CD14-positive monocyte (primary cell): ENCODE measurements around the gene LRPAP1. TPM values are rescaled to one million over a fixed set of nuclear protein-coding genes. Genes with fewer than 3 reads are reported as not detected.

Experiments
- DNase-seq, 3 donors: peaks; one replicate each; pipeline ENCODE4 v3.0.0-alpha.2; 2011 to 2022
- H2AFZ ChIP-seq: 2 replicates; pipeline ENCODE4 v1.6.0; 2012; ENCODE audit warnings: mild to moderate bottlenecking, low read depth, low read length, inconsistent platforms; ENCODE audit not compliant: insufficient read depth, poor library complexity, severe bottlenecking
- H3K27ac ChIP-seq, 2 donors: 1 replicate in 1 of 2; 2 replicates in 1 of 2; pipeline ENCODE4 v1.5.1; 2012 to 2013; ENCODE audit warnings: low read length in 2 of 2, control low read depth in 1 of 2, inconsistent platforms in 1 of 2, low read depth in 1 of 2, mild to moderate bottlenecking in 1 of 2
- H3K27me3 ChIP-seq, 2 donors: one replicate each; pipeline versions ENCODE4 v1.6.0 to v1.6.1; 2011 to 2013; ENCODE audit warnings: low read length in 2 of 2; ENCODE audit not compliant: control insufficient read depth in 2 of 2, insufficient read depth in 2 of 2
- H3K36me3 ChIP-seq, 2 donors: replicated peaks in 1 of 2; 1 replicate in 1 of 2; 2 replicates in 1 of 2; pipeline versions ENCODE4 v1.5.1 to v1.6.1; 2012 to 2013; ENCODE audit warnings: low read length in 2 of 2, control low read depth in 1 of 2, inconsistent platforms in 1 of 2, mild to moderate bottlenecking in 1 of 2; ENCODE audit not compliant: insufficient read depth in 2 of 2, control insufficient read depth in 1 of 2
- H3K4me1 ChIP-seq, 2 donors: 1 replicate in 1 of 2; 2 replicates in 1 of 2; pipeline versions ENCODE4 v1.5.1 to v1.6.1; 2012 to 2013; ENCODE audit warnings: low read length in 2 of 2, control low read depth in 1 of 2, inconsistent platforms in 1 of 2, mild to moderate bottlenecking in 1 of 2, moderate library complexity in 1 of 2; ENCODE audit not compliant: insufficient read depth in 2 of 2, control insufficient read depth in 1 of 2
- H3K4me2 ChIP-seq: replicated peaks from 2 replicates; pipeline ENCODE3; 2012; ENCODE audit warnings: low read length, moderate library complexity, mild to moderate bottlenecking; ENCODE audit not compliant: poor library complexity, severe bottlenecking; ENCODE audit errors: extremely low read depth
- H3K4me3 ChIP-seq, 3 experiments: fragments of 200-600 bp in 1 of 3; sonication (generic) in 1 of 3; replicated peaks in 1 of 3; 1 replicate in 2 of 3; 2 replicates in 1 of 3; pipeline ENCODE4 v1.5.1; 2011 to 2013; ENCODE audit warnings: low read length in 3 of 3, mild to moderate bottlenecking in 3 of 3, control low read depth in 2 of 3, low read depth in 2 of 3, inconsistent platforms in 1 of 3, moderate library complexity in 1 of 3
- H3K79me2 ChIP-seq: 2 replicates; pipeline ENCODE4 v1.6.0; 2012; ENCODE audit warnings: mild to moderate bottlenecking, control low read depth, inconsistent platforms, low read length, moderate library complexity; ENCODE audit not compliant: insufficient read depth
- H3K9ac ChIP-seq: 2 replicates; pipeline ENCODE4 v1.6.0; 2017; ENCODE audit warnings: low read length, mild to moderate bottlenecking; ENCODE audit not compliant: insufficient read depth, poor library complexity, severe bottlenecking
- H3K9me3 ChIP-seq, 2 donors: replicated peaks in 1 of 2; 1 replicate in 1 of 2; 2 replicates in 1 of 2; pipeline versions ENCODE4 v1.5.1 to v1.6.1; 2012 to 2013; ENCODE audit warnings: low read length in 2 of 2, control low read depth in 1 of 2; ENCODE audit not compliant: control insufficient read depth in 1 of 2, insufficient read depth in 1 of 2
- H4K20me1 ChIP-seq: 2 replicates; pipeline ENCODE4 v1.6.0; 2012; ENCODE audit warnings: mild to moderate bottlenecking, low read length, control low read depth, moderate library complexity; ENCODE audit not compliant: insufficient read depth
- H3K27ac Mint-ChIP-seq, 7 donors: one replicate each; pipeline ENCODE4 v1.8.0; 2020; ENCODE audit warnings: mild to moderate bottlenecking in 7 of 7, mixed read lengths in 7 of 7, moderate library complexity in 6 of 7, inconsistent platforms in 2 of 7
- H3K27me3 Mint-ChIP-seq, 3 donors: one replicate each; pipeline ENCODE4 v1.8.0; 2021 to 2022; ENCODE audit warnings: low read depth in 3 of 3, mild to moderate bottlenecking in 3 of 3, mixed read lengths in 3 of 3, moderate library complexity in 3 of 3, inconsistent platforms in 1 of 3
- H3K36me3 Mint-ChIP-seq, 2 donors: one replicate each; pipeline ENCODE4 v1.8.0; 2020; ENCODE audit warnings: mixed read lengths in 2 of 2, inconsistent platforms in 1 of 2, mild to moderate bottlenecking in 1 of 2
- H3K4me1 Mint-ChIP-seq: one replicate; pipeline ENCODE4 v1.8.0; 2020; ENCODE audit warnings: mild to moderate bottlenecking, mixed read lengths
- H3K4me3 Mint-ChIP-seq, 2 donors: one replicate each; pipeline ENCODE4 v1.8.0; 2020; ENCODE audit warnings: mild to moderate bottlenecking in 2 of 2, mixed read lengths in 2 of 2, moderate library complexity in 1 of 2
- H3K9me3 Mint-ChIP-seq, 7 donors: one replicate each; pipeline ENCODE4 v1.8.0; 2020 to 2022; ENCODE audit warnings: mixed read lengths in 7 of 7, mild to moderate bottlenecking in 6 of 7, moderate library complexity in 6 of 7, inconsistent platforms in 2 of 7
- WGBS: methylation state at CpG from one replicate; pipeline ENCODE4 v1.1.5; 2013; ENCODE audit warnings: missing lambda C conversion rate; ENCODE audit not compliant: insufficient coverage; 5-methylcytosine and 5-hydroxymethylcytosine counted together
- intact Hi-C, 2 donors: fragments of 100-400 bp; cut with micrococcal nuclease; formaldehyde crosslinking; loops; one replicate each; pipeline versions ENCODE4 v1.15.0 to v1.15.1; 2023
- polyA plus RNA-seq, 3 donors: library from polyadenylated mRNA; depleted of rRNA in 1 of 3; unstranded in 2 of 3; stranded (reverse) in 1 of 3; fragments of 300-500 nt in 2 of 3; fragments of >200 nt in 1 of 3; fragmentation: Illumina TruSeq in 2 of 3; gene quantifications; 1 replicate in 2 of 3; 2 replicates in 1 of 3; pipeline ENCODE4 v1.2.3, GENCODE V29; 2012 to 2021
- TF ChIP-seq, protein P1 (sequence below): fragments of 200-600 bp; IDR thresholded peaks from one replicate; pipeline ENCODE4 v1.8.0; 2022; ENCODE audit warnings: antibody characterized with exemption, mild to moderate bottlenecking

Gene LRPAP1
- polyA plus RNA-seq, 3 donors, result 169 to 204 (median 180) TPM

DNA sequence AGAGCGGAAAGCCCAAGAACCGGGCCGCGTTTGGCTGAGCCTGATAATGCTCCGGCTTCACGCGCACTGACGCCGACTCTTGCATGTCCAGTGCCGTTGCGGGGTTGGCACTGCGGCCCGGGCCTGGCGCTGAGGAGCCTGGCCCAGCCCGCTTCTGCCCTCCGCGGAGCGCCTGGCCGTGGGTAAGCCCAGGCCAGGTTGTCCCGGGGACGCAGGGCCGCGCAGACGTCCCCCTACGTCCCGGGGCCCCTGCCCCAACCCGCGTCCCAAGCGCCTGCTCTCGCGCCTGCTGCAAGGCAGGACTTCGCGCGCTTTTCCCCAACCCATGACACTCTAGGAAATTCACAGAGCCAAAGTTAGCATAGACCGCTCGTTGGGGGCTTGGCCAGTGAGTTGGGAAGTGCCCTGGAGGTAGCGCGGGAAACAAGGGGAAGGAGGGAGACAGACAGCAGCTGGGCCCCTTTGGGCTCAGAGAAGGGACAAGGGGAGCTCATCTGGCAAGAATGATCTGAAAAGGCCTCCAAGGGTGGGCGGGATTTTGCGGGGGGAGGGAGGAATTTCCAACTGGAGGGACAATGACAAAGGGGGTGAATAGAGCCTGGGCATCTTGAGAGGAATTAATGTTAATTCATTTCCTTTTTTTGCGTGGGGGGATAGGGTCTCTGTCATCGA is 665 bp upstream of the LRPAP1 start:
- peaks cover 8 to 14% of the 10 kb centered on the region in 2 donors for H3K36me3 Mint-ChIP-seq
- H3K36me3 ChIP-seq, result peaks cover 3 to 11% of the 10 kb centered on the region in 2 donors
- no peaks in the 10 kb centered on the region for H3K27me3 ChIP-seq
- H3K4me1 Mint-ChIP-seq, result peaks cover 42% of the 10 kb centered on the region
- peaks cover 4 to 20% (median 6%) of the 10 kb centered on the region in 7 donors for H3K9me3 Mint-ChIP-seq
- H2AFZ ChIP-seq, result peak overlapping the region; percentile 90
- peak overlapping the region; percentile 31 to 93 (median 85) for H3K4me3 ChIP-seq
- peak overlapping the region; percentile 83 for H3K9ac ChIP-seq
- TF ChIP-seq, protein P1, sequence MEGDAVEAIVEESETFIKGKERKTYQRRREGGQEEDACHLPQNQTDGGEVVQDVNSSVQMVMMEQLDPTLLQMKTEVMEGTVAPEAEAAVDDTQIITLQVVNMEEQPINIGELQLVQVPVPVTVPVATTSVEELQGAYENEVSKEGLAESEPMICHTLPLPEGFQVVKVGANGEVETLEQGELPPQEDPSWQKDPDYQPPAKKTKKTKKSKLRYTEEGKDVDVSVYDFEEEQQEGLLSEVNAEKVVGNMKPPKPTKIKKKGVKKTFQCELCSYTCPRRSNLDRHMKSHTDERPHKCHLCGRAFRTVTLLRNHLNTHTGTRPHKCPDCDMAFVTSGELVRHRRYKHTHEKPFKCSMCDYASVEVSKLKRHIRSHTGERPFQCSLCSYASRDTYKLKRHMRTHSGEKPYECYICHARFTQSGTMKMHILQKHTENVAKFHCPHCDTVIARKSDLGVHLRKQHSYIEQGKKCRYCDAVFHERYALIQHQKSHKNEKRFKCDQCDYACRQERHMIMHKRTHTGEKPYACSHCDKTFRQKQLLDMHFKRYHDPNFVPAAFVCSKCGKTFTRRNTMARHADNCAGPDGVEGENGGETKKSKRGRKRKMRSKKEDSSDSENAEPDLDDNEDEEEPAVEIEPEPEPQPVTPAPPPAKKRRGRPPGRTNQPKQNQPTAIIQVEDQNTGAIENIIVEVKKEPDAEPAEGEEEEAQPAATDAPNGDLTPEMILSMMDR, result no peak
- H3K9me3 ChIP-seq, result peaks cover 0 to 4% of the 10 kb centered on the region in 2 donors
- H3K4me1 ChIP-seq, result peaks cover 35 to 46% of the 10 kb centered on the region in 2 donors
- peaks cover 41% of the 10 kb centered on the region for H4K20me1 ChIP-seq
- peaks cover 44% of the 10 kb centered on the region for H3K79me2 ChIP-seq
- intact Hi-C loops, result no loop called here
- 3% methylated on average over 28 of the region's 42 CpGs for WGBS
- DNase-seq, result no peak
- H3K4me3 Mint-ChIP-seq, result peak overlapping the region; percentile 97 to 98
- H3K27ac Mint-ChIP-seq, result peak overlapping the region in 1 of 7 donors; percentile 93
- H3K27me3 Mint-ChIP-seq, result peaks cover 0 to 17% (median 11%) of the 10 kb centered on the region in 3 donors
- H3K4me2 ChIP-seq, result peak overlapping the region; percentile 93
- H3K27ac ChIP-seq, result no peak overlapping the region

DNA sequence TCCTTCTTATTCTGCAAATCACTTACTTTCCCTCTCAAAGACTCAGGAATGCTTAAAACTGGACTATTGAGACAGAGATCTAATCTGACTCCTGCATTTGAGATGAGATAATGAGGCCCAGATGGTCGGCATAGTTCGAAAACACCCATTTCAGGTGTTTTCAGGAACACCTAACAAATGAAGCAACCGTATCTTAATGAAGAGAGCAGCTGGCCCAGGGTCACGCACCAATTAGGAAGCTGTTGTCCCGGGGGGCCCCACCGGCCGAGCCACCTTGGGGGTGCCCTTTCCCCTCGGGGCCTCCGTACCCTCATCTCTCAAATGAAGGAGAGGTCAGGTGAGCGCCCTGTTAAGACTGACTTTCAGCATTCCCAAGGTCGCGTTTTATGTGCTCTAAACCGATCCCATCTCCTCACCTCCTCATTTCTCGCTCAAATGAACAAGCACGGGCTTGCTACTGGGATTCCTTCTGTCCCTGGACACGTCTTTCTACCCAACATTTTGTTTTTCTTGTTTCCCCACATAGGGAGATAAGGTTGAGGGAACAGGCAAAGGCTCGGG is 824 bp downstream of the LRPAP1 start:
- Histone ChIP-seq H3K27ac (peak overlapping the region in 1 of 2 donors; percentile 83), H3K79me2 (peaks cover 58% of the 10 kb centered on the region), H3K4me3 (peak overlapping the region; percentile 85 to 93 (median 93)), H3K27me3 (no peaks in the 10 kb centered on the region), H3K9ac (peak overlapping the region; percentile 83), H3K9me3 (no peaks in the 10 kb centered on the region), H4K20me1 (peaks cover 55% of the 10 kb centered on the region), H2AFZ (peak overlapping the region; percentile 90), H3K4me1 (peaks cover 35 to 46% of the 10 kb centered on the region in 2 donors), H3K4me2 (peak overlapping the region; percentile 93), H3K36me3 (peaks cover 14 to 26% of the 10 kb centered on the region in 2 donors)
- TF ChIP-seq, protein P1, result no peak
- Mint-ChIP-seq H3K27me3 (peaks cover 0 to 17% (median 11%) of the 10 kb centered on the region in 3 donors), H3K36me3 (peaks cover 13 to 27% of the 10 kb centered on the region in 2 donors), H3K9me3 (peaks cover 2 to 12% (median 5%) of the 10 kb centered on the region in 7 donors), H3K4me1 (peaks cover 42% of the 10 kb centered on the region), H3K27ac (peak overlapping the region in 6 of 7 donors; percentile 29 to 89 (median 74)), H3K4me3 (peak overlapping the region; percentile 97 to 98)
- 30% methylated on average over 14 of the region's 17 CpGs for WGBS
- no peak for DNase-seq
- intact Hi-C loops, result no loop called here
